Dendritic cell treated with granulocyte-macrophage colony-stimulating factor and Interleukin-4, amounts not matched to agents 40 ng/mL and 50 ng/mL, for 4 days (primary cell): ENCODE results near the gene STRIP2.
"Not testable (repeated sequence)": the region's sequence is repeated elsewhere in the genome, so short reads cannot be mapped to it uniquely, and the experiment has no call there.

Experiments used
- H3K27ac Mint-ChIP-seq: one replicate; pipeline ENCODE4 v1.8.0; 2022; ENCODE audit warnings: mild to moderate bottlenecking, mixed read lengths
- H3K27me3 Mint-ChIP-seq: one replicate; pipeline ENCODE4 v1.8.0; 2022; ENCODE audit warnings: mild to moderate bottlenecking, mixed read lengths
- H3K36me3 Mint-ChIP-seq: one replicate; pipeline ENCODE4 v1.8.0; 2022; ENCODE audit warnings: low read depth, mixed read lengths
- H3K4me1 Mint-ChIP-seq: one replicate; pipeline ENCODE4 v1.8.0; 2022; ENCODE audit warnings: low read depth, mixed read lengths
- H3K4me3 Mint-ChIP-seq: one replicate; pipeline ENCODE4 v1.8.0; 2022; ENCODE audit warnings: mild to moderate bottlenecking, moderate library complexity, mixed read lengths
- H3K9me3 Mint-ChIP-seq: one replicate; pipeline ENCODE4 v1.8.0; 2022; ENCODE audit warnings: mixed read lengths
- intact Hi-C: fragments of 100-400 bp; cut with micrococcal nuclease; formaldehyde crosslinking; loops from one replicate; pipeline ENCODE4 v1.15.0; 2022

The STRIP2 gene

GRCh38 chr7:129401228-129401966, 32.8 kb upstream of the STRIP2 start:
- Mint-ChIP-seq H3K9me3 (no peaks in the 10 kb centered on the region), H3K4me3 (no peak overlapping the region), H3K36me3 (peaks cover 50% of the 10 kb centered on the region), H3K27me3 (no peaks in the 10 kb centered on the region), H3K27ac (peak overlapping the region; percentile 70), H3K4me1 (peaks cover 17% of the 10 kb centered on the region)
- intact Hi-C loops = no loop called here

- intact Hi-C loops = no loop called here
- peaks cover 17% of the 10 kb centered on the region for H3K4me1 Mint-ChIP-seq
- no peaks in the 10 kb centered on the region for H3K27me3 Mint-ChIP-seq
- H3K36me3 Mint-ChIP-seq = peaks cover 50% of the 10 kb centered on the region
- H3K27ac Mint-ChIP-seq = peak overlapping the region; percentile 70
- H3K9me3 Mint-ChIP-seq = no peaks in the 10 kb centered on the region
- no peak overlapping the region for H3K4me3 Mint-ChIP-seq
Measured at GRCh38 chr7:129401967-129402860, 32.0 kb upstream of the STRIP2 start.

GRCh38 chr7:129405527-129405926, 28.7 kb upstream of the STRIP2 start:
- intact Hi-C loops = no loop called here
- H3K4me1 Mint-ChIP-seq = peaks cover 11% of the 10 kb centered on the region
- no peaks in the 10 kb centered on the region for H3K9me3 Mint-ChIP-seq
- no peak overlapping the region for H3K4me3 Mint-ChIP-seq
- no peaks in the 10 kb centered on the region for H3K27me3 Mint-ChIP-seq
- H3K36me3 Mint-ChIP-seq = peaks cover 65% of the 10 kb centered on the region
- no peak overlapping the region for H3K27ac Mint-ChIP-seq

- H3K4me3 Mint-ChIP-seq, intact Hi-C loops, H3K9me3 Mint-ChIP-seq, H3K27me3 Mint-ChIP-seq, H3K4me1 Mint-ChIP-seq, H3K27ac Mint-ChIP-seq: not testable (repeated sequence)
- H3K36me3 Mint-ChIP-seq = peaks cover 75% of the 10 kb centered on the region
Measured at GRCh38 chr7:129410238-129410637, 24.0 kb upstream of the STRIP2 start.

GRCh38 chr7:129412501-129412900, 21.7 kb upstream of the STRIP2 start:
- Mint-ChIP-seq H3K27ac (no peak overlapping the region), H3K9me3 (peaks cover 8% of the 10 kb centered on the region), H3K4me1 (no peaks in the 10 kb centered on the region), H3K36me3 (peaks cover 72% of the 10 kb centered on the region), H3K27me3 (no peaks in the 10 kb centered on the region), H3K4me3 (no peak overlapping the region)
- intact Hi-C loops = no loop called here

- H3K27me3 Mint-ChIP-seq = no peaks in the 10 kb centered on the region
- H3K4me1 Mint-ChIP-seq = no peaks in the 10 kb centered on the region
- intact Hi-C loops = no loop called here
- peaks cover 43% of the 10 kb centered on the region for H3K36me3 Mint-ChIP-seq
- H3K27ac Mint-ChIP-seq = no peak overlapping the region
- no peak overlapping the region for H3K4me3 Mint-ChIP-seq
- H3K9me3 Mint-ChIP-seq = peaks cover 7% of the 10 kb centered on the region
Measured at GRCh38 chr7:129417073-129417472, 17.2 kb upstream of the STRIP2 start.

- peaks cover 5% of the 10 kb centered on the region for H3K4me1 Mint-ChIP-seq
- no peak overlapping the region for H3K4me3 Mint-ChIP-seq
- no peaks in the 10 kb centered on the region for H3K9me3 Mint-ChIP-seq
- H3K36me3 Mint-ChIP-seq = peaks cover 51% of the 10 kb centered on the region
- no peak overlapping the region for H3K27ac Mint-ChIP-seq
- no peaks in the 10 kb centered on the region for H3K27me3 Mint-ChIP-seq
- intact Hi-C loops = no loop called here
Measured at GRCh38 chr7:129421717-129422250, 12.4 kb upstream of the STRIP2 start.

- Mint-ChIP-seq H3K4me1 (peaks cover 11% of the 10 kb centered on the region), H3K4me3 (no peak overlapping the region), H3K36me3 (peaks cover 61% of the 10 kb centered on the region), H3K9me3 (no peaks in the 10 kb centered on the region), H3K27me3 (no peaks in the 10 kb centered on the region), H3K27ac (no peak overlapping the region)
- intact Hi-C loops = no loop called here
Measured at GRCh38 chr7:129422727-129423126, 11.5 kb upstream of the STRIP2 start.

GRCh38 chr7:129423700-129424410, 10.4 kb upstream of the STRIP2 start:
- no peaks in the 10 kb centered on the region for H3K27me3 Mint-ChIP-seq
- no peak overlapping the region for H3K4me3 Mint-ChIP-seq
- H3K27ac Mint-ChIP-seq = no peak overlapping the region
- peaks cover 58% of the 10 kb centered on the region for H3K36me3 Mint-ChIP-seq
- H3K9me3 Mint-ChIP-seq = no peaks in the 10 kb centered on the region
- peaks cover 17% of the 10 kb centered on the region for H3K4me1 Mint-ChIP-seq
- intact Hi-C loops = no loop called here

- H3K36me3 Mint-ChIP-seq = peaks cover 55% of the 10 kb centered on the region
- intact Hi-C loops = no loop called here
- H3K4me1 Mint-ChIP-seq = peaks cover 17% of the 10 kb centered on the region
- H3K27ac Mint-ChIP-seq = no peak overlapping the region
- peaks cover 3% of the 10 kb centered on the region for H3K27me3 Mint-ChIP-seq
- H3K9me3 Mint-ChIP-seq = no peaks in the 10 kb centered on the region
- H3K4me3 Mint-ChIP-seq = no peak overlapping the region
Measured at GRCh38 chr7:129426482-129426881, 7.8 kb upstream of the STRIP2 start.

- H3K4me1 Mint-ChIP-seq = peaks cover 17% of the 10 kb centered on the region
- H3K27me3 Mint-ChIP-seq = peaks cover 11% of the 10 kb centered on the region
- H3K27ac Mint-ChIP-seq = no peak overlapping the region
- intact Hi-C loops = no loop called here
- no peaks in the 10 kb centered on the region for H3K9me3 Mint-ChIP-seq
- H3K36me3 Mint-ChIP-seq = peaks cover 54% of the 10 kb centered on the region
- no peak overlapping the region for H3K4me3 Mint-ChIP-seq
Measured at GRCh38 chr7:129427526-129428045, 6.6 kb upstream of the STRIP2 start.

GRCh38 chr7:129431911-129432643, 2.2 kb upstream of the STRIP2 start:
- H3K27ac Mint-ChIP-seq = no peak overlapping the region
- H3K27me3 Mint-ChIP-seq = peaks cover 46% of the 10 kb centered on the region
- no peak overlapping the region for H3K4me3 Mint-ChIP-seq
- H3K9me3 Mint-ChIP-seq = no peaks in the 10 kb centered on the region
- H3K36me3 Mint-ChIP-seq = peaks cover 13% of the 10 kb centered on the region
- intact Hi-C loops = no loop called here
- peaks cover 32% of the 10 kb centered on the region for H3K4me1 Mint-ChIP-seq

- Mint-ChIP-seq H3K4me3 (peak overlapping the region; percentile 94), H3K9me3 (no peaks in the 10 kb centered on the region), H3K27ac (no peak overlapping the region), H3K4me1 (peaks cover 31% of the 10 kb centered on the region), H3K36me3 (no peaks in the 10 kb centered on the region), H3K27me3 (peaks cover 47% of the 10 kb centered on the region)
- intact Hi-C loops = no loop called here
Measured at GRCh38 chr7:129434675-129435318, 565 bp downstream of the STRIP2 start.
